HG02943 (cell line): ENCODE results near the gene CORO6.
"Not testable (repeated sequence)": the region's sequence is repeated elsewhere in the genome, so short reads cannot be mapped to it uniquely, and the experiment has no call there.

ENCODE experiments used
- ATAC-seq: cut with Tn5 transposase; IDR thresholded peaks from one replicate; pipeline ENCODE4 v1.9.1; 2021; ENCODE audit warnings: mild to moderate bottlenecking, low read depth, moderate library complexity; ENCODE audit not compliant: unreplicated experiment

The CORO6 gene

DNA sequence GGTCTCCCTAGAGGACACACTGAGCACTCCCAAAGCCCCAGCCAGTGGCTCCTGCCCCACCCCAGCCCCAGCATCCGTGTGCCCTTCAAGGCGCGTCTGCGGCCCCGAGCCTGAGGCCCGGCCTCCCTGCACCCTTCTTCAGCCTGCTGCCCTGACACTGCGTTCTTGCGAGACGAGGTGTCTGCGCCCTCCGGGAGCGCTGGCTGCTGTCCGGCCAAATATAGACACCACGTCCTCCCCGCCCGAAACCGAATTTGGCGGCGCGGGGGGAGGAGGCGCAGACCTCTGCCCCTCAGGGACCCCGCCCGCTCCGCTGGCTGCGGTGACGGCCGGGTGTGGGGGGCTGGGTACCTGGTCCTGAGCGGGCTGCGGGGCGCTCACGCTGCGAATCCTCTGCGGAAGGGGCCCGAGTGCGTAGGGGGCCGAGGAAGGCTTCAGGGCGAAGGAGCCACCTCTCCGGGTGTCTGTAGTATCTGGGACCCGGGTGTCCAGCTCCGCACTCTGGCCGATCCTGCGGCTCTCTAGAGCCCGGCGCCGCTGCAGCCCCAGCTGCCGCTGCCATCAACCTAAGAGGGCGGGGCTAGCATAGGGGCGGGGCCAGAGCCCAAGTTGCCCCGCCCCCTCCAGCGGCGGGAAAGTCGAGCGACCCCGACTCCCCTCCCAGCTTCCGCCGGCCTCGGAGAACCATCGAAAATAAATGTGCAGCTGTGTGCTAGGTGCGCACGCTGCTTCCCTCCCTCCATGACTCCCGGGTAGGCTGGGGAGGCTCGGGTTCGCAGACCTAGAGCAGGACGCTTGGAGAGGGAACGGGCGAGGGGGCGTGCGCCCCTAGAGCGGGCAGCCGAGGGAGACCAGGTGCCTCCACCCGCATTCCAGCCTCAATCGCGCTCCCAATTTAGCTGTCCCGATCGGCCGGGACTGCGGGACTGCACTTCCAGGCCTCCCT, at the start of gene CORO6:
Gene CORO6 (minus strand): TSS at position 576 of the 946 bp plus-strand sequence. CDS start 1,491 bp downstream, outside the sequence.
- ATAC-seq = no peak

GRCh38 chr17:29671661-29672060, 48.9 kb upstream of the CORO6 start:
- ATAC-seq = no peak

GRCh38 chr17:29669266-29669665, 46.6 kb upstream of the CORO6 start:
- ATAC-seq = no peak

- ATAC-seq = no peak
These were observed 45.3 kb upstream of the CORO6 start for GRCh38 chr17:29667969-29668368.

- no peak for ATAC-seq
These were observed 42.7 kb upstream of the CORO6 start for GRCh38 chr17:29665481-29665810.

DNA sequence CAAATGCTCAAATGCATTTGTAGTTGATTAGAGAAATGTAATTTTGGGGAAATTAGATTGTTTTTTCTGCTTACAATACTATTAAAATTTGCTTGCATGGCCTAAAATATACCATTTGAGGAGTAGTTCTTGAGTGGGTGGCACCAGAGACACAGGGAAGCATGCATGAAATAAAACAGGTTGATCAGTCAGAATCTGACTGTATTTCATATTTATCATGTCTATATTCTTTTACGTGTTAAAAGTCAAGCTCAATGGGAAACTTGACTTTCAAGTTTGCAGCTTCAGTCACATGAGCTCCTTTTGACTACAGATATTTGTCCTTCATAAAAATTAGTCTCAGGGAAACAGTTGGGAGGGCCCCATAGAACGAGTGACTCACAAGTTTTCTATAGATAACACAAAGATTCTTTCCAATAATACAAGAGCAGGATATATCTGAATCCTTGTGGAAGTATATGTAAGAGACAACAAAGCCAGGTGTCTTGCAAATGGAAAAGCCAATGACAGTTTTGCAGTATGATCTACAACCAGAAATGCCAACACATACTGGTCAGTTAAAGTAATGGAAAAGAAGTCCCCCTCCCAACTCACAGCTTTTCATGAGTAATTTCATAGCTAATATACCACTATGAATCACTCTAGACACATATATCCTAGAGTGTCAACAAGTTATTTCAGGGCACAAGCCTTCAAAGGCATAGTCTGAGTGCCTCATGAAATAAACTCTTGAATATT, 42.2 kb upstream of the CORO6 start:
- ATAC-seq = no peak

- ATAC-seq = no peak
These were observed 40.4 kb upstream of the CORO6 start for GRCh38 chr17:29663155-29663554.

GRCh38 chr17:29661213-29661612, 38.5 kb upstream of the CORO6 start:
- no peak for ATAC-seq

GRCh38 chr17:29659155-29659554, 36.4 kb upstream of the CORO6 start:
- ATAC-seq = no peak

- ATAC-seq = no peak
These were observed 32.6 kb upstream of the CORO6 start for GRCh38 chr17:29655323-29655722.

DNA sequence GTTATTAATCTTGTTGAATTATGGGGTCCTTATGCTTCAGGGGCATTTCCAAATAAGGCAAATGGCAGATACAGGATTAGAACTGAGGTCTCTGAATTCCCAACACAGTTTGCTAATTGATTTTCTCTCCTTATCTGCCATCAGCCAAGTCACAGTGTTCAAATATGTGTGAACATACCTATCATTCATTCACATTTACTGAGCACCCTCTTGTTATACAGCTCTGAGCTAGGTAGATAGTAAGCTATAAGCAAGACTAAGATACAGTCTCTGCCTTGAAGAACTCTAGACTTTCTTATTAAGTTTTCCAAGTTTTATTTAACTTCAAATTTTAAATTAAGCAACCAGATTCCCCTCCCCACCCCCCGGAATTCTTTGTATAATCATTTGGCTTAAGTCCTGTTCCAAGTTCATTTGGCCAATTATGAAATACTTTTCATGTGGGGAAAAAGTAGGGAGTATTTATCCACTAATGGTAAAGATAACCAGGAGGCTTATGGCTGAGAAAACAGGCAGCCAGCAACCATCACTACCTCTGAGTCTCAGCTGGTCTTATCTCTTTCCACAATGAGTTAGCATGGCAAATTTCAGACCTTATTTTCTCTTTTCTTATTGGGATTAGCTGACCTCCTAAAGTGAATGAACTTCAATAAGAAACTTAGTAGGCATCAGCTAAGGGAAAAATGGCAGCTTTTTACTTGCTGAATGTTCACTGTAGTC, 31.4 kb upstream of the CORO6 start:
- no peak for ATAC-seq

- no peak for ATAC-seq
These were observed 30.3 kb upstream of the CORO6 start for GRCh38 chr17:29652976-29653375.

GRCh38 chr17:29651913-29652312, 29.2 kb upstream of the CORO6 start:
- ATAC-seq = not testable (repeated sequence)

- ATAC-seq = no peak
These were observed 27.7 kb upstream of the CORO6 start for GRCh38 chr17:29650396-29650795.

DNA sequence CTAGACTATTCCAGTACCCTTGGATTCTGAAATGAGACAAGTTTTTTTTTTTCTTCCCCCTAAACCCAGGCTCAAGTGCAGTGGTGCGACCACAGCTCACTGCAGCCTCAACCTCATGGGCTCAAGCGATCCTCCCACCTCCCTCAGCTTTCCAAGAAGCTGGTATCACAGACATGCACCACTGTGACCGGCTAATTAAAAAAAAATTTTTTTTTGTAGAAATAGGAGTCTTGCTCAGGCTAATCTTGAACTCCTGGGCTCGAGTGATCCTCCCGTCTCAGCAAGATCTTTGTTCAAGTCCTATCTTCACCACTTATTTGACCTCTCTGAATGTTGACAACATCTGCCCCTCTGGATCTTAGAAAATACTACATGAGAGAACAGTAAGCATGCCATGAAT, 26.6 kb upstream of the CORO6 start:
- no peak for ATAC-seq

DNA sequence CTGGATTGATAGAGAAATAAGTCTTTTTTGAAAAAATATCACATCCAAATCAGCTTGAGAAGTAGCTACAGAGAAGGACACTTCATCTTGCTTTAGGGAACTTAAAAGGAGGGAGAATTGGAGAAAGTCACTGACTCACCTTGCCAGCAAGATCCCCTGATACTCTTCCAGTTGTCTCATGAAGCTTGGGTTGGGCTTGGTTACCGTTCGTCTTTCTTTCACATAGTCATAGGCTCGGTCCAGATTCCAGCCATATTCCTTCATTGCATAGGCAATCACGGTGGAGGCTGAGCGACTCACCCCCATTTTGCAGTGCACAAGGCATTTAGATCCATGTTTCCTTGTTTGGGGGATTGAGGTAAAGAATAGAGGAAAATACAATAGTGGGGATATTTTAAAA, 25.3 kb upstream of the CORO6 start:
- no peak for ATAC-seq

DNA sequence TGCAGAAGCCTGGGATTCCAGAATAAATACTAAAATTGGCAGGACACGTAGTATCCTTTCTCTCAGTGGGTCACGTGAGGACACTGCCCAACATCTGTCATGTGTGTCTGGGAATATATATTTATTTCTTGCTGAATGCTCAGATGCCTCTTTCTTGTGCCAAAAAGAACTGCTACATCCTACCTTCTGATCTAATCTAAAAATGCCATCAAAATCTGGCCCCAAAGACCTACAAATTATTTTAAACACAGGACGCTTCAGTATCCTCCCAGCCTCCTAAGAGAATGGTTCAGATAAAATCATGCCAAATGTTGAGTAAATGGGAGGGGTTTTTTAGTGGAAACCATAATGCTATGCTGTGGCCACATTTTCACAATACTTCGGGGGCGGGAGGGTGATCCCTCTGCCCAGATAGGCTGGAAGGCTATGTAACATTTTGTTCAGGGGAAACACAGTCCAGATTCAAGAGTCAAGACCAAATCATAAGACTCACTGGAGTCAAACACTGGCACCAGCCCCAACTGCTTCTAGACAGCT, 22.9 kb upstream of the CORO6 start:
- no peak for ATAC-seq

DNA sequence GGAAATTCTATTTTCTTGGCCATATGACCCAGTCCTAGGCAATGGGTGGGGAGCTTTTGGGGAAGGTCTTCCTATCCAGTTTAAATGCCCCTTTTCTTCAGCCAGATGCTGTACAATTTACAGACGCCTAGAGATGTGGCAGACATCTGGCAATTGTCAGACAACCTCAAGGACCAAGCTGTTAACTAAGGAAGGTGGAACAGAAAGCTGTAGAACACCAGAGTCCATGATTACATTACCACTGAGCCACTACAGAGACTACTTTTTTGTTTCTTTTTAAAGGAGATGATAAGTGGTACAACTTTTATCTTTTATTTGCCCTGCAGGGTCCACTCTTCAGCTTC, 21.1 kb upstream of the CORO6 start:
- ATAC-seq = no peak

- ATAC-seq = no peak
These were observed 19.5 kb upstream of the CORO6 start for GRCh38 chr17:29642171-29642611.

GRCh38 chr17:29640981-29641642, 18.4 kb upstream of the CORO6 start:
- no peak for ATAC-seq
